GM21423 (cell line): ENCODE measurements around the gene CCL11.

ENCODE experiments used
- ATAC-seq: cut with Tn5 transposase; IDR thresholded peaks from one replicate; pipeline ENCODE4 v1.9.1; 2021; ENCODE audit warnings: mild to moderate bottlenecking, moderate library complexity; ENCODE audit not compliant: unreplicated experiment

The CCL11 gene

DNA sequence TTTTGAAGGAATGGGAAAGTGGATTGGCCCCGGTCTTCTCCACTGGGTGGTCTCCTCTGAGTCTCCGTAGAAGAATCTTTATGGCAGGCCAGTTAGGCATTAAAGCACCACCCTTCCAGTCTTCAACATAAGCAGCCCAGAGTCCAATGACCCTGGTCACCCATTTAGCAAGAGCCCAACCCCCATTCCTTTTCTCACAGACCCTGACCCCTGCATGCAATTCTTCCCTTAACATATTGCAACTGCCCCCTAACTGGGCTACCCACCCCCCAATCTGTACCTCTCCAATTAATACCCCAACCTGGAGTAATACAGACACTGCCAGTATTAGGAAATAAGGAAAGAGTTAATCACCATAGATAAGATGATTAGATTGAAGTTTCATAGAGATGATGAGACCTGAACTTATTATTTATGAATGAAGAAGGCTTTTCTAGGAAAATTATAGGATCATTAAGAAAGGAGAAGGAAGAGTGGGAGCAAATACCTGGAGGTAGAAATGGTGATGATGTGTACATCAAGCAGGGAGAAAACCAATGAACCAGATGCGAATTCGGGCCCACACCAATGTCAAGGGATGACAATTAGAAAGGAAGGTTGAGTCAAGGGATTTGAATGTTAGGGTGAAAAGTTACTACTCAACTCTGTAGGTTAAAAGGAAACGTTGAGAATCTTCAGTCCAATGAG is 28.1 kb upstream of the CCL11 start:
- ATAC-seq: no peak

DNA sequence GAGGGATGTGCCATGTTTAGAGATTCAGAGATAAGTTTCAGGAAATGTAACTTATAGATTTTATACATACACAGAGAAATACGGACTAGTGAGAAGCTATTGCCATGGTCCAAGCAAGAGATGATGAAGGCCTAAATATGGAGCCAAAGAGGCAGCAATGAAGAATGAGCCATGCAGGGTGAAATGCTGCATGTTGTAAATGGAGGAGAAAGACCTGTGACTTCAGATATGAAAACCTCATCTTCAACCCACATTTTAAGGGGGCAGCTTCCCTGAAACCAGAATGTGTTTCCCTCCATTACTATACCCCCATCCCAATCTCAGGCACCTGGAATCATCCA is 27.6 kb upstream of the CCL11 start:
- ATAC-seq: no peak

DNA sequence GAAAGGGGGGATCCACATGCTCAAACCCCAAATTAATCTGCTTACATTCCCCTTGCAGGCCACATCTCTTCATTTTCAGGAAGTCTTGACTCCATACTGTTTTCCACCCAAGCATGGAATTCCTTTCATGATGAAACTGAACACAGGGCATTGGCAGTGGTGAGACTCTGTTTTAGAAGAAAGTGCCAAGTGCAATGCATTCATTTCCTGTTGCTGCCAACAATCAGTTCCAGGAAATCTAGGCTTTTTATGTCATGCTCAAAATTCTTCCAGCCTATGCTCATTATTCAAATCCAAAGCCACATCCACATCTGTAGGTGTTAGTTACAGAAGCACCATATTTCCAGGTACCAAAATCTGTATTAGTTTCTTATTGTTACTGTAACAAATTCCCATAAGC is 26.4 kb upstream of the CCL11 start:
- no peak for ATAC-seq

DNA sequence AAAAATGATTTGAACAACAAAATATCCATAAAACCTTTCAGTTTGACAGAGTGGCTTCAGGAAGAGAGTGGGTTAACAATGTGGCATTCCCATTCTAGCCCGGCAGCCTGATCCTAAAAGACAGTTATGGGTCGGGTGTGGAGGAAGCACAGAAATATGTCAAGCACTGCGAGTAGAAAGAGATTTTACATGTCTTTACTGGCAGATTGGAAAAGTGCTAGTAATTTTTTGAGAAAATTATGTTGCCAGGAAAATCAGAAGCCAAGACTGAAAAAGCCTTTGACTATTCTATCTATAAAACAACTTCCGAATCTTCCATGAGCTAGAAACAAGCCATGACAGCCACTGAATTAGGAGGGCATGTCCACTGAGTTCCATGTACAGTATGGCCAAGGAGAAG is 24.7 kb upstream of the CCL11 start:
- ATAC-seq: no peak

DNA sequence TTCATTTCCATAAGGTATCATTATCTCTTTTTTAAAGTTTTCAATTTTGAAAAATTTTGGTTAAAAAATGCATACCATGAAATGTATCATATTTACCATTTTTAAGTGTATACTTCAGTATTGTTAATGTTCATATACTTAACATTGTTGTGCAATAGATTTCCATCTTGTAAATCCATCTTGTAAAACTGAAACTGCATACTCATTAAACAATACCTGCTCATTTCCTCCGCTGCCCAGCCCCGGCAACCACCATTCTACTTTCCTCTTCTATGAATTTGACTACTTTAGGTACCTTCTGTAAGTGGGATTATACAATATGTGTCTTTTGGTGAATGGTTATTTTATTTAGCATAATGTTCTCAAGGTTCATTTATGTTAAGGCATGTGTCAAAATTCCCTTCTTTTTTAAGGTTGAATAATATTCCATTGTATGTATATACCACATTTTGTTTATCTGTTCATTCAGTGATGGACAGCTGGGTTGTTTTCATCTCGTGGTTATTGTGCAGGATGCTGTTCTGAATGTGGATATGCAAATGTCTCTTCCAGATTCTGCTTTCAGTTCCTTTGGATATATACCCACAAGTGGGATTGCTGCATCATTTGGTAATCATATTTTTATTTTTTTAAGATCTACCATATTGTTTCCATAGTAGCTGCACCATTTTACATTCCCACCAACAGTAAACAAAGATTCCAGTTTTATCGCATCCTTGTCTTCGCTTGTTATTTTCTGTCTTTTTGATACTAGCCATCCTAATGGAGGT is 23.8 kb upstream of the CCL11 start:
- ATAC-seq: no peak

DNA sequence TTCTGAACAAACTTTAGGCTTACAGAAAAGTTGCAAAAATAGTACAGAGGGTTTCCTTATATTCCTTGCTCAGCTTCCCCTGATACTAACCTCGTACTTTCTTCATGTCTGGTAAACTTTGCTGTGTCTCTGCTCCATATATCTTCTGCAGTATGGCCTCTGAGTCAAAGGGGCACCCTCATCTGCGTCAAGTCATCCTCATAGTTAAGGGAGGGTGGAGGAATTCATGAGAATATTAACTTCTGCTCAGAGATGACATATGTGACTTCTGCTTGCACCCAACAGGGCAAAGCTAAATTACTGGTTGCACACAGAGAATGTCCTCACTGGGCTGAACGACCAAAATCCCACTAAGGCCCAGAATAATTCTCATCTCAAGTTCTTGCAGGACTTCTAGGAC is 19.8 kb upstream of the CCL11 start:
- ATAC-seq: no peak

DNA sequence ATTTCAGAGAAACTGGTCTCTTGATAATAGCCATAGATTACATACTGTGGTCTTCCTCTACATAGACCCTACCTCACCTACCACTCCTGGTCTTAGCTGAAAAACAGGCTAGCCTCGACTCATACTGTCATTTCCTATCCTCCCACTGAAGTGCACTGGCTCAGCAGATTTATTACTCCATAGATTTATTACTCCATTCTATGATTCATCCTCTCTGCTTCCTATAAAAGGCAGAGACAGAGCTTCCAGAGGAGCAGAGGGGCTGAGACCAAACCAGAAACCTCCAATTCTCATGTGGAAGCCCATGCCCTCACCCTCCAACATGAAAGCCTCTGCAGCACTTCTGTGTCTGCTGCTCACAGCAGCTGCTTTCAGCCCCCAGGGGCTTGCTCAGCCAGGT is 15.6 kb upstream of the CCL11 start, which contains the start of gene CCL7:
Gene CCL7 (plus strand): TSS at position 253 of the 400 bp plus-strand sequence. CDS start 70 bp downstream, at position 323.
- no peak for ATAC-seq

DNA sequence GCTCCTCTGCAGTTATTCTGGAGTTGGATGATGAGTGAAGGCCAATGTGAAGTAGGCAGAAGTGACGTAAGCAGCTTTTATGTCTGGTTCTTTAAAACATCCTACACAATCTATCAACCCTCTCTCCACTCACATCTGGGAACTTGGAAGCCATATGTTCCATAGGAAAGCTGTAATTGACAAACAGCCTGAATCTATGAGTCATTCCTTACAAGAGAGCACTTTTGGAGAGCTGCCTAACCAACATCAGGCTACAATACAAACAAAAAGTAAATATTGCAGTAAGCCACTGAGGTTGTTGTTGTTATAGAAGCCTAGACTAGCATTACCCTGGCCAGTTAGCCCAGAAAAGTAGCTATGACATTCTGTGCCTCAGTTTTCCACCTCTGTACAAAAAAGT is 9.7 kb upstream of the CCL11 start:
- ATAC-seq: no peak

DNA sequence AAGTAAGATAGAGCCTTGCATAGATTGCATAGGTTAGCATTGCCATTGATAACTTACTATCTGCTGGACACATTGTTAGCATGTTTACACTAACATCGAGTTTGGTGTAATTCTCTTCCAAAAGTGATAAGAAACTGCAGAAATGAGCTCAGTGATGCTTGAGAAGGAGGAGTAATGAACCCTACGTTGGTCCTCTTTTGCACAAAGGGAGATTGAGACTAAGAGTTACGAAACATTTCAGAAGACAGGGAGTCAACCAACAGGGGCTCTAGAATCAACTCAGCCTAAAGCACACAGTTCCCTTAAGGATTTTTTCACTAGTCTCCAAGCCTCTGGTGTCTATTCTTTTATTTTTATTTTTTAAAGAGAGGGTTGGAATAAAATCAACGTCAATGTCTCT is 8.7 kb upstream of the CCL11 start:
- no peak for ATAC-seq

DNA sequence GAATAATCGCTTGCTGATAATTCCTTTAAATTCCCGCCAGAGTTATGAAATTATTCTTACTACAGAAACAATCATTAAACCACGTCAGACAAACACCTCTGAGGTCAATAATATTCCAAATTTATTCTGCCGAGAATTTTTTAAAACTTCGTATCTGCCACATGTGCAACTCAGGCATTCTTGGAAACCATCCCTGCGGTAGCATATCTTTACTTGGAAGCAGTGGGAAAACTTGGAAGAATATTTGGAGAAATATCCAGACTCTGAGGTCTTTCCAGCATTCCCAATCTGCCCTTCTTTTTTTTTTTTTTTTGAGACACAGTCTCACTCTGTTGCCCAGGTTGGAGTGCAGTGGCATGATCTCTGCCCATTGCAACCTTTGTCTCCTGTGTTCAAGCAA is 2.0 kb upstream of the CCL11 start:
- ATAC-seq: no peak

DNA sequence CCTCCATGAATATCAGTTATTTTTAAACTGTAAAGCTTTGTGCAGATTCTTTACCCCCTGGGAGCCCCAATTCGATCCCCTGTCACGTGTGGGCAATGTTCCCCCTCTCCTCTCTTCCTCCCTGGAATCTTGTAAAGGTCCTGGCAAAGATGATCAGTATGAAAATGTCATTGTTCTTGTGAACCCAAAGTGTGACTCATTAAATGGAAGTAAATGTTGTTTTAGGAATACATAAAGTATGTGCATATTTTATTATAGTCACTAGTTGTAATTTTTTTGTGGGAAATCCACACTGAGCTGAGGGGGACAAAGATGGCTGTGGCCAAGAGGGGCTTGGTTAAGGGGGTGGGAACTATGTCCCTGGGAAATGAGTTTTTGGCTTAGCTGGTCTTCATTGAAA is 2.3 kb downstream of the CCL11 start:
- no peak for ATAC-seq

DNA sequence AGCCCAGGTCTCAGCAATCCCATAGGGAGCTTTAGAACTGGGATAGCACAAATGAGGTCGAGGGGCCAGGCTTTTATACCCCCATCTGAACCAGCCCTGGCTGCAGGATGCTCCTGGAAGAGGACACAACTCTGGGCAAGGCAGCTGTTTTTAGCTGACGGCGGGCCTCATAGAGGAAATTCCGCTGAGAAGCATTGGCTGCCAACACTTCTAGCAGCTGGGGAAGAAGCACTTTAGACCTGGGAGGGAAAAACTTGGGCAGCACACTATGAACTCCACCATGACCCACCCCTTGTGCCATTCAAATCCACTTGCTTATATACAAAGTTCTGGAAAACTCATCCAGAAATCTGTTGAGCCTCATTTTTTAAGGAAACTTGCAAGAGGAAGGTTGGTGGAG is 5.0 kb downstream of the CCL11 start:
- no peak for ATAC-seq

DNA sequence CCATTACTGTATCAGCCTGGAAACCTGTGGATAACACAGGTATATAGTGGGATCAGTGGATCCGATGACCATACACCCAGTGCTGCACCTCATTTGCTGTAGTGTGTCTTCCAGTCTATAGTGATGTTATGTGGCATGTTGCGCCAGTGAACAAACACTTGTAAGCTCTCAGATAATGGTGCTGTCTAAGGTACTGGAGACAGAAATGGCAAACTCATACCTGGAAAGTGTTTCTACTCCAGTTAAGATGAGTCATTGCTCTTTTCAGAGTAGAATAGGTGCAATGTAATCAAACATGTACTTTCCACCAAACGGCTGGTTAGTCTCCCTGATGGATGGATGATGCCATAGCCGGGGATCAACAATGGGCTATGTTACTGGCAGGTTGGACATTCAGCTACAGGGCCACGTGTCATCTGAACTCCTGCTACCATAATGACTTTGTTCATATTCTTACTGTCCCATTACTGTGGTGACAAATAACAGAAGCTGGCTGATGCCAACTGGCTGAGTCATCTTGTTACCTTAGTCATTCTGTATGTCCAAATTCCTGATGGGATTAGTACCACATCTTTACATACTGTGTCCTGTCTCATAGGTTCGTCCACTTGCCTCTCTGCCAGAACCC is 6.3 kb downstream of the CCL11 start:
- no peak for ATAC-seq

DNA sequence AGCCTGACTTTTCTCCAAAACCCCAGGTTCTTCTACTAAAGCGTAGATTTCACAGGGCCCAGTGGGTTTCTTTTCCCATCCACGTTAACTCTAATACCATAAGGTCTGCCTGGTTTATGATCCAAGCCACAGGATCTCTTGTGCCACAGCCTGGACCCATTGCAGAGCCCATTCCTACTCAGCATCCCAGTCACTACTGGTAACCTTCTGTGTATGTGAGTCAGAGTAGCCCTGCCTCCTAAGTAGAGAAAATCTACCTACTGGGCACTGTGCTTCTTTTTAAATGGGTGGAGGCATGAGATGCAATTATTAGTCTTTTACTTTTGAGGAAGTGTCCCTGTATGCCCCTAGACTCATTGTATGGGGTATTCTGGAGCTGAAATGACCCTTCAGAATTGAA is 13.5 kb downstream of the CCL11 start:
- ATAC-seq: no peak

DNA sequence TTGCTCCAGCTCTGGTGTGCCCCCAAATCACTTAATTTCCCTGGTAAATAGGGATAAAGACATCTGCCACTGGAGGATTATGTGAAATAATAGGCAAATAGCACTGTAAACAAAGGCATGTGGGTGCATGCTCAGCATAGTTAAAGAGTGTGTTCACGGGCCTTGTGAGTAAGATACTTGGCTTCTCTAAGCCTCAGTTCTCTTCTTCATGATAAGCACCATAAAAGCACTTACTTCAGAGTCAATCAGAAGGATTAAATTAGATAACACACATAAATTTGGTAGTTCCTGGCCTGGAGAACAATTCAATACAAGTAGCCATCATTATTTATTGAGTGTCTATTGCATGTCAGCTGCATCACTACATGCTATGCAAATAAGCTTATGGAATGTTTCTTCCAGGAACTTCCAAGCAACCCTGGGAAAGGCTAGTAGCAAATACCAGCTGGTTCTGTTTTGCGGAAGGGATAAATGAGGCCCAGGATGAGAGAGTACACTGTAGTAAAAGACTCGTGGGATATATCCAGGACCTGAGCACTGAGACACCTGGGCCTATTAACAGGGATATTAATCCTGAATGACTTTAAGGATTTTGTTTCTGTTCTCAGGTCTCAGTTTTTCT is 14.5 kb downstream of the CCL11 start:
- no peak for ATAC-seq

DNA sequence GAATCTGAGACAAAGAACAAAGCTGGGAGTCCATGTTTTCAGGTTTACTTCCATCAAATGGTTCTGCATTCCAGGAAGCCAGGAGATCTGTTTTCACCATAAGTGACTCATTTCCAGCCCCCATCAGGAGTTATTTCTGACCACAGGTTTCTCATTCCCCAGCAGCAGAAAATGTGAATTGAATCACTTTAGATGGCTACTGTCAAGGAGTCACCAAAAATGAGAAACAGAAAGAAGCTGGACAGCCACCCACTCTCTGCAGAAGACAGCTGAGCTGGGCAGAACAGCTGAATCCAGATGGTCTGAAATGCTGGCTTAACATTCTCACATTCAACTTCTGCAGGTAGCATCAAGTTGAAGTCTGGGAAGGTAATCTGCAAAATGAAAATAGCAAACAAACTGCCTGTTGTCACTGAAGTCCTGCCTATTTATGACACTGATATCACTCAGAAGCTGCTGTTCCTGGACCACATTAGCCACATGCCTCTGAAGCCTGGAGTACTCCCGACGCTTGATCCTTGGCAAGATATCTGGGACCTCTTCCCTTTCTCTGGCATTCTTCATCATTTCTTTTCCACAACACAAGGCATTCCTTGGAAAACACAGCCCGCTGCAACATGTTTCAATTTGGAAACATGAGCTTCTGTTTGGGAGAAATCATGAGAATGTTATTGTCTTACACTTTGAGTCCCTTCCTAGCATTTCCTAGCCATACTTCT is 15.3 kb downstream of the CCL11 start:
- no peak for ATAC-seq

DNA sequence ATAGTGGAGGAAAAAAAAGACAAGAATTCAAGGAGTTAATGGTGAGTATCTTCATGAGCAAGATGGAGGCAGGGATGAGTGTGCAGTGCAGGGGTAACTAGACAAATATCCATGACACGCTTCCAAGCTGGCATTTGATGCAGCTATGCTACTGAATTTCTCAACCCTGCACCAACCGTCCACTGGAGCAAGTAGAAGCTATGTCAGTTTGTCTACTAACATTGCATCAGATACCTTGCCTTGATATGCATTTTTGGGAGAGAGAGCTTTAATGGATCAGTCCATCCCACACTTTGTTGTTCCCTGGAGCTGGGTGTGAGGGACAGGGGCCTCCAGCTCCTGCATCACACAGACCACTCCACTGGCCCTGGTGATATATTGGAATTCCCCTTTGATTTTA is 16.4 kb downstream of the CCL11 start:
- ATAC-seq: no peak

DNA sequence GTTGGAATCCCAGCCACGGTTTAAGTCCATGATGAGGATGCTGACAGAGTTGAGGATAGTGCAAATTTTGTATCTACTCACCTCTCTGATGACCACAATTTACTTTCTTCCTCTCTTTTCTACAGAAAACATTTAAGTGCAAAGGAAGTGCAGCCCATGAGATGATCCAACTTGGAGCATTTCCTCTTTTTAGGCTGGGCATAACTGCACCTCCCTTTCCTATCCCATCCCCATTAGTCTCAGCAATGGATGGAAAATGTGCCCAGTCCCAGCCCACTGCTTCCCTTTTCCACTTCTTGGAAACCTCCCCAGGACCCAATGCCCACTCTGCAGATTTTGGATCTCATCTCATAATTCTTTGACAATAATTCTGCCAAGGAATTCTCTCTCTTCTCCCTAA is 17.1 kb downstream of the CCL11 start:
- no peak for ATAC-seq

DNA sequence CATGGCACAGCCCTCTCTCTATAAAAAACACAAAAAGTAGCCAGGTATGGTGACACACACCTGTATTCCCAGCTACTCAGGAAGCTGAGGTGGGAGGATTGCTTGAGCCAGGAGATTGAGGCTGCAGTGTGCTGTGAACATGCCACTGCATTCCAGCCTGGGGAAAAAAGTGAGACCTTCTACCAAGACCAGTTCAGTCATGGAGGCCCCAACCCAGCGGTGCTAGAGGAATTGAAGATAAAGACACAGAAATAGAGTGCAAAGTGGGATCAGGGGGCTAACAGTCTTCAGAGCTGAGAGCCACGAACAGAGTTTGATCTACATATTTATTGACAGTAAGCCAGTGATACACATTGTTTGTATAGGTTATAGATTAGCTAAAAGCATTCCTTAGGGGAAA is 18.1 kb downstream of the CCL11 start:
- ATAC-seq: no peak

DNA sequence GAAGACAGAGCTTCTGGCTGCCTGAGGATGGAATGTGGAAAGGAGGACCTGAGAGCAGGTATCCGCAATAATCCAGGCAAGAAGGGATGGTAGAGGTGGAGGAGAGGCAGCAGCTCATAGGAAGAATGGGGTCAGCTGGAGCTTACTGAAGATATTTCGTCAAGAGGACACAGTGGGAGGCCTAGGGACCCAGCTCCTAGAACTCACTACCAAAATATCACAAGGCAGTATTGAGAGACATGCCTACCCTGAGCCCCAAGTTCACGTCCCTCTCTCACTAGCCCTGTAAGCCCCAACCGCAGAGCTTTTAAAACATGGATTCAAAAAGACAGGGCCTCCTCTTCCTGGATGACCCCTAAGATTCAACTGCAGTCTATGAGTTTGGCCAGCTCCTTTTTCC is 19.5 kb downstream of the CCL11 start:
- ATAC-seq: no peak

DNA sequence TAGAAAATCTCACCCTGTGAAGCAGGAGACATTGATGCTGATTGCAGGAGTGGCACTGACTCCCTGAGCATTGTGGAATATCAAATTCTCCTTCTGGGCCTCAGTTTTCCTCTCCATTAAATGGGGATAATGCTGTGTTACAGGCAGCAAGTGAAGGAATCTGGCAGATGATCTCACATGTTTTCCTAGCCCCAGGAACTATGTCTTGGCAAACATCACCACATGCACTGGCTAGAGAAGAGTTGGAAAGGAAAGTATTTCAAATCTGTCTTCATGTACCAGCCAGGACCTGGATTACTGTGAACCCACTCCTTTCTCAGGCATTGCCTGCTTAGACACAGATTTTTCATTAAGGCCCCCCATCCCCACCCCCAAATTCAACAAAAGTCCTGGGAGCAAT is 20.1 kb downstream of the CCL11 start:
- ATAC-seq: no peak
